HUES64 (cell line): Measurements from ENCODE around the gene LRP2BP.

Experiments used
- H3K27ac ChIP-seq: 2 replicates; pipeline ENCODE4 v1.7.0; 2013; ENCODE audit warnings: low read depth, low read length, inconsistent platforms
- H3K27me3 ChIP-seq: 2 replicates; pipeline ENCODE4 v1.6.1; 2013; ENCODE audit warnings: mild to moderate bottlenecking, low read length; ENCODE audit not compliant: insufficient read depth
- H3K36me3 ChIP-seq: 2 replicates; pipeline ENCODE4 v1.6.1; 2013; ENCODE audit warnings: mild to moderate bottlenecking, low read length; ENCODE audit not compliant: insufficient read depth
- H3K4me1 ChIP-seq: 2 replicates; pipeline ENCODE4 v1.6.1; 2013; ENCODE audit warnings: mild to moderate bottlenecking, low read length, moderate library complexity; ENCODE audit not compliant: insufficient read depth
- H3K4me3 ChIP-seq: 2 replicates; pipeline ENCODE4 v1.5.1; 2013; ENCODE audit warnings: mild to moderate bottlenecking, low read length, moderate library complexity
- H3K9ac ChIP-seq: 2 replicates; pipeline ENCODE4 v1.6.1; 2013; ENCODE audit warnings: mild to moderate bottlenecking, low read depth, low read length
- H3K9me3 ChIP-seq: 2 replicates; pipeline ENCODE4 v1.6.1; 2013; ENCODE audit warnings: low read depth, low read length; ENCODE audit not compliant: insufficient read depth
- WGBS: fragments of 150-250, 120-280 bp; methylation state at CpG from one replicate; pipeline ENCODE4 v1.1.7; 2013; ENCODE audit warnings: missing lambda C conversion rate; 5-methylcytosine and 5-hydroxymethylcytosine counted together

LRP2BP gene

GRCh38 chr4:185359767-185360446, 35.8 kb downstream of the LRP2BP start:
- WGBS, result 97% methylated on average over 8 of the region's 8 CpGs
- Histone ChIP-seq H3K36me3 (peaks cover 13% of the 10 kb centered on the region), H3K27me3 (no peaks in the 10 kb centered on the region), H3K9me3 (no peaks in the 10 kb centered on the region), H3K27ac (no peak overlapping the region), H3K9ac (no peak overlapping the region), H3K4me3 (no peak overlapping the region), H3K4me1 (no peaks in the 10 kb centered on the region)

GRCh38 chr4:185358959-185359358, 36.8 kb downstream of the LRP2BP start:
- Histone ChIP-seq H3K9ac (no peak overlapping the region), H3K9me3 (no peaks in the 10 kb centered on the region), H3K4me1 (no peaks in the 10 kb centered on the region), H3K27ac (no peak overlapping the region), H3K36me3 (peaks cover 13% of the 10 kb centered on the region), H3K4me3 (no peak overlapping the region), H3K27me3 (no peaks in the 10 kb centered on the region)
- WGBS, result 93% methylated on average over 4 of the region's 4 CpGs

GRCh38 chr4:185358514-185358913, 37.2 kb downstream of the LRP2BP start:
- no peaks in the 10 kb centered on the region for H3K9me3 ChIP-seq
- H3K27ac ChIP-seq, result no peak overlapping the region
- no peaks in the 10 kb centered on the region for H3K27me3 ChIP-seq
- no peak overlapping the region for H3K9ac ChIP-seq
- H3K36me3 ChIP-seq, result peaks cover 13% of the 10 kb centered on the region
- H3K4me3 ChIP-seq, result no peak overlapping the region
- H3K4me1 ChIP-seq, result no peaks in the 10 kb centered on the region
- WGBS, result 94% methylated on average over 3 of the region's 4 CpGs

- Histone ChIP-seq H3K4me1 (no peaks in the 10 kb centered on the region), H3K27ac (no peak overlapping the region), H3K4me3 (no peak overlapping the region), H3K27me3 (no peaks in the 10 kb centered on the region), H3K9ac (no peak overlapping the region), H3K9me3 (no peaks in the 10 kb centered on the region), H3K36me3 (peaks cover 13% of the 10 kb centered on the region)
- WGBS, result 92% methylated on average over 7 of the region's 7 CpGs
These were observed 37.8 kb downstream of the LRP2BP start for GRCh38 chr4:185357733-185358440.

GRCh38 chr4:185357211-185357610, 38.5 kb downstream of the LRP2BP start:
- no peaks in the 10 kb centered on the region for H3K4me1 ChIP-seq
- H3K9me3 ChIP-seq, result no peaks in the 10 kb centered on the region
- H3K27ac ChIP-seq, result no peak overlapping the region
- H3K9ac ChIP-seq, result no peak overlapping the region
- 95% methylated on average over 5 of the region's 5 CpGs for WGBS
- H3K27me3 ChIP-seq, result no peaks in the 10 kb centered on the region
- peaks cover 14% of the 10 kb centered on the region for H3K36me3 ChIP-seq
- H3K4me3 ChIP-seq, result no peak overlapping the region

- WGBS, result 96% methylated on average over 2 of the region's 2 CpGs
- Histone ChIP-seq H3K9me3 (no peaks in the 10 kb centered on the region), H3K27me3 (no peaks in the 10 kb centered on the region), H3K36me3 (peaks cover 23% of the 10 kb centered on the region), H3K4me3 (no peak overlapping the region), H3K9ac (no peak overlapping the region), H3K4me1 (no peaks in the 10 kb centered on the region), H3K27ac (no peak overlapping the region)
These were observed 43.0 kb downstream of the LRP2BP start for GRCh38 chr4:185352741-185353140.

- Histone ChIP-seq H3K27me3 (no peaks in the 10 kb centered on the region), H3K4me1 (no peaks in the 10 kb centered on the region), H3K27ac (no peak overlapping the region), H3K36me3 (peaks cover 26% of the 10 kb centered on the region), H3K4me3 (no peak overlapping the region), H3K9me3 (no peaks in the 10 kb centered on the region), H3K9ac (no peak overlapping the region)
- WGBS, result 91% methylated on average over 7 of the region's 7 CpGs
These were observed 43.5 kb downstream of the LRP2BP start for GRCh38 chr4:185352202-185352601.

- Histone ChIP-seq H3K27me3 (no peaks in the 10 kb centered on the region), H3K9ac (no peak overlapping the region), H3K4me1 (no peaks in the 10 kb centered on the region), H3K27ac (no peak overlapping the region), H3K4me3 (no peak overlapping the region), H3K9me3 (no peaks in the 10 kb centered on the region), H3K36me3 (peaks cover 31% of the 10 kb centered on the region)
- WGBS, result 88% methylated on average over 13 of the region's 13 CpGs
These were observed 44.0 kb downstream of the LRP2BP start for GRCh38 chr4:185351691-185352090.

- no peaks in the 10 kb centered on the region for H3K9me3 ChIP-seq
- H3K27ac ChIP-seq, result no peak overlapping the region
- H3K36me3 ChIP-seq, result peaks cover 43% of the 10 kb centered on the region
- H3K27me3 ChIP-seq, result no peaks in the 10 kb centered on the region
- 92% methylated on average over 13 of the region's 14 CpGs for WGBS
- H3K4me3 ChIP-seq, result no peak overlapping the region
- no peaks in the 10 kb centered on the region for H3K4me1 ChIP-seq
- no peak overlapping the region for H3K9ac ChIP-seq
These were observed 48.6 kb downstream of the LRP2BP start for GRCh38 chr4:185346975-185347601.

- Histone ChIP-seq H3K27ac (no peak overlapping the region), H3K36me3 (peaks cover 43% of the 10 kb centered on the region), H3K4me3 (no peak overlapping the region), H3K9ac (no peak overlapping the region), H3K27me3 (no peaks in the 10 kb centered on the region), H3K9me3 (no peaks in the 10 kb centered on the region), H3K4me1 (no peaks in the 10 kb centered on the region)
- 83% methylated on average over 5 of the region's 6 CpGs for WGBS
These were observed 50.8 kb downstream of the LRP2BP start for GRCh38 chr4:185344743-185345538.
